Suprapubic skin (tissue), 4 donors: ENCODE measurements around the gene NT5C1B. TPM values are rescaled to one million over a fixed set of nuclear protein-coding genes. Genes with fewer than 3 reads are reported as not detected.

ENCODE experiments used
- DNase-seq, 2 donors: peaks; one replicate each; pipeline ENCODE4 v3.0.0-alpha.2; 2019; ENCODE audit warnings: low spot score in 2 of 2
- H3K27ac ChIP-seq: fragments of 200-600 bp; sonication (generic); one replicate; pipeline ENCODE4 v1.5.1; 2019
- H3K27me3 ChIP-seq: fragments of 200-600 bp; sonication (generic); one replicate; pipeline ENCODE4 v1.5.1; 2019
- H3K36me3 ChIP-seq: fragments of 200-600 bp; sonication (generic); one replicate; pipeline ENCODE4 v1.5.1; 2019
- H3K4me1 ChIP-seq: fragments of 200-600 bp; sonication (generic); one replicate; pipeline ENCODE4 v1.5.1; 2019
- H3K4me3 ChIP-seq: fragments of 200-600 bp; sonication (generic); one replicate; pipeline ENCODE4 v1.5.1; 2019; ENCODE audit warnings: mild to moderate bottlenecking
- H3K9me3 ChIP-seq: fragments of 200-600 bp; sonication (generic); one replicate; pipeline ENCODE4 v1.5.1; 2019
- CTCF ChIP-seq, 2 donors: fragments of 200-600 bp in 1 of 2; fragments of 450-650 bp in 1 of 2; sonication (generic) in 1 of 2; IDR thresholded peaks; one replicate each; pipeline ENCODE4 v1.5.1; 2016 to 2019; ENCODE audit warnings: antibody characterized with exemption in 2 of 2, mild to moderate bottlenecking in 1 of 2, moderate library complexity in 1 of 2
- EP300 ChIP-seq: sonication (generic); formaldehyde crosslinking; IDR thresholded peaks from one replicate; pipeline ENCODE4 v1.6.1; 2017; ENCODE audit warnings: antibody characterized with exemption
- POLR2A ChIP-seq, 2 donors: fragments of 450-650 bp; IDR thresholded peaks; one replicate each; pipeline ENCODE4 v1.6.1; 2017; ENCODE audit warnings: antibody characterized with exemption in 2 of 2, mild to moderate bottlenecking in 2 of 2, moderate library complexity in 2 of 2
- POLR2AphosphoS5 ChIP-seq, 3 donors: sonication (generic); formaldehyde crosslinking; IDR thresholded peaks; one replicate each; pipeline ENCODE4 v1.6.1; 2017; ENCODE audit warnings: antibody characterized with exemption in 3 of 3
- WGBS: methylation state at CpG from one replicate; pipeline ENCODE4 v1.1.5; 2018; 5-methylcytosine and 5-hydroxymethylcytosine counted together
- total RNA-seq, 4 donors: library from RNA; depleted of rRNA; stranded (reverse); fragments of >200 nt; gene quantifications; one replicate each; pipeline ENCODE4 v1.1.0, GENCODE V29; 2016

NT5C1B gene
- total RNA-seq, 4 donors from 2014 or later = not detected

- Histone ChIP-seq H3K4me3 (no peak overlapping the region), H3K9me3 (no peaks in the 10 kb centered on the region), H3K4me1 (no peaks in the 10 kb centered on the region), H3K27ac (no peak overlapping the region), H3K27me3 (no peaks in the 10 kb centered on the region), H3K36me3 (no peaks in the 10 kb centered on the region)
- no peak for TF ChIP-seq EP300
- no peak for TF ChIP-seq POLR2AphosphoS5 (IDR thresholded peaks at IDR 0.05)
- TF ChIP-seq CTCF (IDR thresholded peaks at IDR 0.05) = no peak
- no peak for TF ChIP-seq POLR2A (IDR thresholded peaks at IDR 0.05)
- 93% methylated on average over 1 of the region's 1 CpG for WGBS
- no peak for DNase-seq
Measured at GRCh38 chr2:18593496-18593895, 4.1 kb upstream of the NT5C1B start.

- WGBS = 96% methylated on average over 2 of the region's 2 CpGs
- TF ChIP-seq EP300 (no peak), POLR2AphosphoS5 (IDR thresholded peaks at IDR 0.05) (no peak), POLR2A (IDR thresholded peaks at IDR 0.05) (no peak), CTCF (IDR thresholded peaks at IDR 0.05) (no peak)
- no peak overlapping the region for H3K4me3 ChIP-seq
- no peaks in the 10 kb centered on the region for H3K9me3 ChIP-seq
- no peak overlapping the region for H3K27ac ChIP-seq
- H3K36me3 ChIP-seq = no peaks in the 10 kb centered on the region
- DNase-seq = no peak
- no peaks in the 10 kb centered on the region for H3K4me1 ChIP-seq
- H3K27me3 ChIP-seq = no peaks in the 10 kb centered on the region
Measured at GRCh38 chr2:18592372-18592771, 3.0 kb upstream of the NT5C1B start.

- TF ChIP-seq EP300 (no peak), CTCF (IDR thresholded peaks at IDR 0.05) (no peak), POLR2A (IDR thresholded peaks at IDR 0.05) (no peak), POLR2AphosphoS5 (IDR thresholded peaks at IDR 0.05) (no peak)
- no peaks in the 10 kb centered on the region for H3K36me3 ChIP-seq
- H3K27me3 ChIP-seq = no peaks in the 10 kb centered on the region
- H3K27ac ChIP-seq = no peak overlapping the region
- DNase-seq = no peak
- no peak overlapping the region for H3K4me3 ChIP-seq
- no peaks in the 10 kb centered on the region for H3K9me3 ChIP-seq
- WGBS = 86% methylated on average over 1 of the region's 1 CpG
- no peaks in the 10 kb centered on the region for H3K4me1 ChIP-seq
Measured at GRCh38 chr2:18588802-18589201, 567 bp downstream of the NT5C1B start.

DNA sequence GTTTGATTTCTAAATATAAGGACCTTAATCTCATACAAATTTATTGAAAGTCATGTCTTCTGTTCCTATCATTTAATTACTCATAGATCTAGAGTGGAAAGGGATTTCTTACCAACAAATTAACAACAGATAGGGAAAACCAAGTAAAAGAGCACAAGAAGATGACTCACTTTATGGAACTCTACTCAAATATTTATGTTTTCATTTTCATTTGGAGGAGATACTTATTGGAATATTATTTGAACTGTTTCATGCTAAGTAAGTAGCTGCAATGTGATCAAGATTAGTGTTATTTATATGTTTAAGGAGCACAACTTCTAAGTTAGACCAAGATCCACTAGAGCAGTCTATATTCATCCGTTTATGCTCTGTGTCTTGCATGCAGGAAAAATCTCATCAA lies 1.3 kb downstream of the NT5C1B start:
- no peaks in the 10 kb centered on the region for H3K9me3 ChIP-seq
- no peak for DNase-seq
- TF ChIP-seq EP300 (no peak), POLR2A (IDR thresholded peaks at IDR 0.05) (no peak), POLR2AphosphoS5 (IDR thresholded peaks at IDR 0.05) (no peak), CTCF (IDR thresholded peaks at IDR 0.05) (no peak)
- no peak overlapping the region for H3K4me3 ChIP-seq
- H3K27me3 ChIP-seq = no peaks in the 10 kb centered on the region
- no peak overlapping the region for H3K27ac ChIP-seq
- no peaks in the 10 kb centered on the region for H3K4me1 ChIP-seq
- H3K36me3 ChIP-seq = no peaks in the 10 kb centered on the region
- 91% methylated on average over 1 of the region's 1 CpG for WGBS

DNA sequence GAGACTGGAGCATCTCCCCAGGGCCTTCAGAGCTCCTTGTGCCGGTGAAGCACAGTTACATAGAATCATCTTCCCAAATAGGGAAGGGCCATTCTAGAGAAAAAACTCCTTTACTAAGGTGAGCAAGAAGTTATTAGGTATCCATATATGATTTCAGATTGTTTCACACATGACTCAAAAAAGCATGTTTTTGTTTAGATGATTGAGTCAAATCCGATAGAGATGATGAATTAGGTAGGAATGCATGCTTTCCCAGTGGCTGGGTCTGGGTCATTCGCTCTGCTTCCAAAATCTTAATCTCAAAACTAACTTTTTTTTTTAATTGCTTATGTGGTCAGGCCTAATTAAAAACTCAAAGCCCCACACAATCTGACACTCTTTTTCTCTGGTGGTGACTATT lies 3.8 kb downstream of the NT5C1B start:
- 82% methylated on average over 3 of the region's 3 CpGs for WGBS
- TF ChIP-seq POLR2AphosphoS5 (IDR thresholded peaks at IDR 0.05) (no peak), EP300 (no peak)
- DNase-seq = no peak

DNA sequence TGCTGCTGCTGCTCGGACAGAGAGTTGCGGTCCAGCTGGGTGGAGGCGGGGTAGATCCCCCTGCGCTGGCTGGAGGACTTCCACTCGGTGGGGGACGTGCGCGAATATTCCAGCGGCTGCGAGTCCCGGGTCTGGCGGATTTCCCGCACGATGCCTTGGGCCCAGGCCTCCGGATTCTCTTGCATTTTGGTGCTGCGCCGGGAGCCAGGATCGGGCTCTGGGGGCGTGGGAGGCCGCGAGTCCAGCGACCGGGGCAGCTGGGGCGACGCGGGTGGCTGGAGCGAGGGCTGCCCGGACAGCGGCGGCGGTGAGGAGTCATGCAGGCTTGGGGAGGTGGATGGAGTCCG lies 4.8 kb downstream of the NT5C1B start:
- H3K27ac ChIP-seq = no peak overlapping the region
- H3K4me3 ChIP-seq = no peak overlapping the region
- no peaks in the 10 kb centered on the region for H3K27me3 ChIP-seq
- H3K9me3 ChIP-seq = no peaks in the 10 kb centered on the region
- no peak for DNase-seq
- H3K4me1 ChIP-seq = no peaks in the 10 kb centered on the region
- no peaks in the 10 kb centered on the region for H3K36me3 ChIP-seq
- TF ChIP-seq POLR2AphosphoS5 (IDR thresholded peaks at IDR 0.05) = no peak
- no peak for TF ChIP-seq POLR2A (IDR thresholded peaks at IDR 0.05)
- 97% methylated on average over 20 of the region's 32 CpGs for WGBS

More for the DNA sequence above, 3.8 kb downstream of the NT5C1B start:
- no peak overlapping the region for H3K27ac ChIP-seq
- H3K36me3 ChIP-seq = no peaks in the 10 kb centered on the region
- H3K27me3 ChIP-seq = no peaks in the 10 kb centered on the region
- no peak overlapping the region for H3K4me3 ChIP-seq
- no peaks in the 10 kb centered on the region for H3K4me1 ChIP-seq
- H3K9me3 ChIP-seq = no peaks in the 10 kb centered on the region
